NCI-H2196 (cell line): ENCODE data around the gene IDH1.
"Not testable (repeated sequence)": the region's sequence is repeated elsewhere in the genome, so short reads cannot be mapped to it uniquely, and the experiment has no call there.

ENCODE experiments used
- DNase-seq: peaks from one replicate; lab custom pipeline; 2025; ENCODE audit not compliant: unreplicated experiment; lab: John Stamatoyannopoulos, UW

The IDH1 gene

GRCh38 chr2:208222351-208222750, 32.5 kb downstream of the IDH1 start:
- no peak for DNase-seq

- DNase-seq: not testable (repeated sequence)
Measured at GRCh38 chr2:208221873-208222272, 33.0 kb downstream of the IDH1 start.

GRCh38 chr2:208210688-208211451, 44.0 kb downstream of the IDH1 start:
- no peak for DNase-seq

GRCh38 chr2:208208335-208209085, 46.4 kb downstream of the IDH1 start:
- DNase-seq: no peak

- no peak for DNase-seq
Measured at GRCh38 chr2:208207769-208208168, 47.1 kb downstream of the IDH1 start.

GRCh38 chr2:208204166-208204565, 50.7 kb downstream of the IDH1 start:
- no peak for DNase-seq

- no peak for DNase-seq
Measured at GRCh38 chr2:208195531-208195930, 59.3 kb downstream of the IDH1 start.

- no peak for DNase-seq
Measured at GRCh38 chr2:208192611-208193236, 62.1 kb downstream of the IDH1 start.

GRCh38 chr2:208189810-208190503, 64.9 kb downstream of the IDH1 start, which contains the start of gene C2orf80:
Gene C2orf80, minus strand, starts transcription at chr2:208190030. Its CDS starts 3,044 bp downstream, at chr2:208186986.
- no peak for DNase-seq

GRCh38 chr2:208189069-208189809, 65.6 kb downstream of the IDH1 start:
- no peak for DNase-seq

GRCh38 chr2:208186893-208187292, 68.0 kb downstream of the IDH1 start:
- no peak for DNase-seq

- DNase-seq: no peak
Measured at GRCh38 chr2:208186465-208186864, 68.4 kb downstream of the IDH1 start.
